ENCODE data around the gene SLC2A13.
A peak's percentile ranks its signal among the peaks of the same experiment; 100 is the strongest.
"Not testable (repeated sequence)": the region's sequence is repeated elsewhere in the genome, so short reads cannot be mapped to it uniquely, and the experiment has no call there.

SLC2A13 gene

DNA sequence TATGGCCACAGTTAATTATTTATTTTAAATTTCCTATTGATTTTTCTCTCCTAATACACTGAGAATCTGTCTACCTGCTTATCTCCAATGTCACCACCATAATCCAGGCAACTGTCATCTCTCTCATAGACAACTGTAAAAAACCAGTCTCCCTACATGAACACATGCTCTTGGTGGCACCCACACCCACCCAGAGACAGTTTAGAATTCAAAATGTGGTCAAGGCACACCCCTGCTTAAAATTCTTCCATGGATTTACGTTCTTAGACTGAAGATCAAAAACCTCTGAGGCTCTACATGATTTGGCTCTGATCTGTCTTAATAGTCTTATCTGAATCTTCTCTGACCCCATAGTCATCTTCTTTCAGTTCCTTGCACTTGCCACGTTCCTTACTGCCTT is 245.2 kb downstream of the SLC2A13 start:
- no peak for DNase-seq

DNA sequence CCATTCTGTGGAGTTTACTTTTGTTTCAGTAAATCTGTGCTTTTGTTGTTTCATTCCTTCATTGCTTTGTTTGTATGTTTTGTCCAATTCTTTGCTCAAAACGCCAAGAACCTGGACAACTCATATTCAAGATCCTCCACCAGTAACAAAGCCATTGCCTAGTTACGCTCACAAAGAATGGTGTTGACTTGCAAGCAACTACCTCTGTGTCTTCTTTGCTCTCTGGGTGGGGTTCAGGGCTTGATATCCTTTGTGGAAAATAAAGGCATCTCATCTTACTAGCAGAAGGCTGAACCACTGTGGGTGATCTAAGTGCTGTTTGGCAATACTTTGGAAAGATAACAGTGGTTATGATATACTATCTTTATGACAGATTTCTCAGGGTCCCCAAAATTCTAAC is 252.9 kb downstream of the SLC2A13 start:
- DNase-seq, result no peak

DNA sequence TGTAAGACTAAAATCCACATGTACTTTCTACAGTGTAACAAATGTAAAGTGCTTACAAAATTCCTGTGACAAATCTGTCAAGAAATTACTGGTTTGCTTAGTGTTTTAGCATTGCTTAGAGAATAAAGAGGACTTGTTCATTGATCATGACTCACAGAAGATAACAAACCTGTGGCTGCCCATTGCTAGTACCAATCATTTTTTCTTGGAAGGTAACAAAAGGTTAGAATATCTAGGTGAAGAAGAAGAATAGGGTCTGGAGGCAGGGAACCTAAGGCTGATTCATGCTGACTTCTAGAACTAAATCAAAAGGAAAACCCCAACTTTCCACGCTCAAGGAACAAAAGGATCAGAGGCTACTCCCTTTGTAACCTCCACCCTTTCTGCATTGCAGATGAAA is 253.5 kb downstream of the SLC2A13 start:
- no peak for DNase-seq

DNA sequence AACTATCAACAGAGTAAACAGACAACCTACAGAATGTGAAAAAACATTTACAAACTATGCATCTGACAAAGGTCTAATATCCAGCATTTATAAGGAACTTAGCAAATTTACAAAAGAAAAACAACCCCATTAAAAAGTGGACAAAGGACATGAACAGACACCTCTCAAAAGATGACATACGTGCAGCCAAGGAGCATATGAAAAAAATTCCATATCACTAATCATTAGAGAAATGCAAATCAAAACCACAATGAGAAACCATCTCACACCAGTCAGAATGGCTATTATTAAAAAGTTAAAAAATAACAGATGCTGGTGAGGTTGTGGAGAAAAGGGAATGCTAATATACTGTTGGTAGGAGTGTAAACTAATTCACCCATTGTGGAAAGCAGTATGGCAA is 257.7 kb downstream of the SLC2A13 start:
- DNase-seq, result not testable (repeated sequence)

DNA sequence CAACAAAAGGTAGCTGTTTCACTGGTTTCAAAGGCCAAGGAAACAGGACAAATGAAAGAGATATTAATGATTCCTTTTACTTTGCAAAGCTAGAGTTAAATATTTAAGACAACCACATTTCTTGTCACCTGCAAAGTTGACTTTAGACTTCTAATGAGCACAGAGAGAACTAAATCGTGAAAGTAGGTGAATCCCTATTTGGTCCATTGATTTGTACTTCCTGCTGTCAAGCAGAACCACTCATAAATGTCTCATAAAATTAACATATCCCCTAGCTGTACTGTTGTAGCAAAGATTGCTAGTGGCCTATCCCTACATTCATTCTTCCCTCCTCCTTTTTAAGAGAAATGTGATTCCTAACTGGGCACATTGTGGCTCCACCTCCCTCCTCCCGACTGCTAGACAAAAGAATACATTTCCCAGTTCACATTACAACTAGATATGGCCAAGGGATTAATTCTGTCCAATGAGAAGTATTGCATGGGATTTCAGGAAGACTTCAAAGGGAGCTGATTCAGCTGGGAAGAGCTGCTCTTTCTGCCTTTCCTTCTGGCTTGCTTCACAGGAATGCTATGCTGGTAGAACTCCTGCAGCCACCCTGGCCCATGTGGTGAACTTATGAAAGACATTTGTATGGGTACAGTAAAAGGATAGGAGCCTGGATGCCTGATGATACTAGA is 258.8 kb downstream of the SLC2A13 start:
- no peak for DNase-seq

DNA sequence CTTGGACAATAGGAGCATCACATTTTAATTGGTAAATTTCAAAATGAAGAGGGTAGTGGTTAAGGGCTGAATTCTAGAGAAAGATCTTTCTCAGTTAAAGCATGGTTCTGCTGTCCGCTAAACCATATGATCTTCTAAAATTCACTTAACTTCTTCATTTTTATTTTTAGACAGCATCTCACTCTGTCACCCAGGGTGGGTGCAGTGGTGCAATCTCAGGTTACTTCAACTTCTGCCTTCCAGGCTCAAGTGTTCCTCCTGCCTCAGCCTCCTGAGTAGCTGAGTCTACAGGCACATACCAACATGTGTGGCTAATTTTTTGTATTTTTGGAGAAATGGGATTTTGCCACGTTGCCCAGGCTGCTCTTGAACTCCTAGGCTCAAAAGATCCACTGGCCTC is 259.6 kb downstream of the SLC2A13 start:
- DNase-seq, result peak; percentile 31 to 43

DNA sequence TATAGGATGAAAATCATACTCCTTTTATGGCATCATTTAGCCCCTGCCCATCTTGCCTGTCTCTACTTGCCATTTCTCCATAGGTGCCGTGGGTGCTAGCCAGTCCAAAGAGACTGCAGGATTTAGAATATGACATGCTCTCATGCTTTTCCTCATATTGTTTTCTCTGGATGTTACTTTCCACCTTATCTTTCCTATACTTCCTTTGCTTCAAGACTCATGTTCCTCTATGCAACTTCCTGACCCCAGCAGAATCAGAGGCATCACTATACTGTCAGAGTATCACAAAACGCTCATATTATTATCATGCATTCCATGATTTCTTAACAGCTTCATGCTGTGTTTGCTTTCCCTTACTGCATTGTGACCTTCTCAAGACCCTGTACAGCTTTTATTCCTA is 265.5 kb downstream of the SLC2A13 start:
- no peak for DNase-seq

DNA sequence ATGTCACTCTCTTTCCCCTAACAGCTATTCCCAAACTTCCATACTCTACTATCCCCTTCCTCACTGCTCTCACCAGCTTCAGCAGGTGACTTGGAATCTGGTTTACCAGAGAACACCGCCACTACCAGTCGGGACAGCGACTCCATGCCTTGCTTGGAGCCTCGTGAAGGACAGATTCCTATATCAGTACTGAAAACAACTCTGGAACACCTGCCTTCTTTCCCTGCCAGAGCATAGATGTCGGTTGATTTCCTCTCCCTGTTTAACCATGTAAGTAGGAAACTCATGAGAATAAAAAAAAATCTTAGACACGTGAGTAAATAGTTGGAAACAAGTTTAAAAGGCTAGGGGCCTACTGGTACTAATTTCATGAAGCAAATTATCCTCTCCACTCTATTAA is 266.8 kb downstream of the SLC2A13 start:
- DNase-seq, result no peak

DNA sequence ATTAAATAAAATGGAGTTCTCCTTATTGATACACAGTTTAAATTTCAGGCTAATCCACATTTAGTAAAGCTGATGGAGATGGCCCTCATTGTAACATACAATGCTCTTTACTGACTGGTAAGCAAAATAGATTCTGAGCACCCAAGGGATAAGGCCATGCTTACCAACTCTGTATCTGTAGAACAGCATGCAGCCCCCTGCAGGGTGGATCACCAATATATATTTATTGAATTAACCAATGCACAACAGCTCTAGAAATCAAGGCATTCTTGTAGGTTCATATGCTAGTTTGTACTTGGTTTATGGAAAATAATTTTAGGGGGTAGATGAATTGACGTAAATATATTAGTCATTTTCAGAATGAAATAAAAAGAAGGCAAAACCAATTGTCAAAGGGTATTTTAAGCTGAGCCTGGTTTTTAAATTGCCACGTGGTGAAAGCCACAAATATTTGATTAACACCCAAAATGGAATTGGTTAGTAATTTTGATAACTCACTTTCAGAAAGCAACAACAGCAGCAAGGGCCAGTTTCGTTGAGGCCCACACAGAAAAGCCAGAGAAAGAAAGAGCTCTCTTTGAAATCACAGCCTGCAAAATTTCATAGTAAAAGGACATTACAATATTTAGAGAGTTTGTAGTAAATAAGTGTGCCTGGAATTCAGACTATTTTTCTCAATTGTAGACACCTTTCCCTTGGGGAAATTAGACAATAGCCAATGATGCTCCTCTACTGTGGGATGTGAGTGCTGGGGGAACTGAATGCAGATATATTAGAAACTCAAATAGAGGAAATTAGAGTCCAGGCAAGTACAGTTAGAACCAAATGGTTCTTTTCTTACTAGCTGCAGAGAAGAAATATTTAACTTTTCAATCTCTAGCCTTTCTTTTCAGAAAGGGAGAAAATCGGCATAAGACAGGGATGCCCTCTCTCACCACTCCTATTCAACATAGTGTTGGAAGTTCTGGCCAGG is 270.1 kb downstream of the SLC2A13 start:
- no peak for DNase-seq

DNA sequence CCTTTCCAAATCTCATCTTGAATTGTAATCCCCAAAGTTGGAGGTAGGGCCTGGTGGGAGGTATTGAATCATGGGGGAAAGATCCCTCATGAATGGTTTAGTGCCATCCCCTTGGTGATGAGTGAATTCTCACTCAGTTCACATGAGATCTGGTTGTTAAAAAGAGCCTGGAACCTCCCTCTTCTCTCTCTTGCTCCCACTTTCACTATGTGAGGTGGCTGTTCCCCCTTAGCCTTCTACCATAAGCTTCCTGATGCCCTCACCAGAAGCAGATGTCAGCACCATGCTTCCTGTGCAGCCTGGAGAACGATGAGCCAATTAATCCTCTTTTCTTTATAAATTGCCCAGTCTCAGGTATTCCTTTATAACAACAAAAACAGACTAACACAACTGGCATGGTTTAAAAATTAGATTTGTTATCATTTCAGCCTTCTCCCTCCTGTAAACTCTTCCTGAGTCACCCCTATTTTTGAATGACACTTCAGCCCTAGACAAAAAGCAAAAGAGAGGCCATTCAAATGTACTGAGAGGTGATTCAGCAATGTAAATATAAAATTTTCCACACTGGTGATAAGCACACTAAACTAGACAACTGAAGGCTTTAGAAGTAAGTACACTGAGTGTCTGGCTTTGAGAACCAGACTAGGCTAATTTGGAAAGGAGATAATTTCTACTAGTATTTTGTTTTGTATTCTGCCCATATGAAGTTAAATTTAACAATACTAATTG is 274.1 kb downstream of the SLC2A13 start:
- DNase-seq, result no peak

DNA sequence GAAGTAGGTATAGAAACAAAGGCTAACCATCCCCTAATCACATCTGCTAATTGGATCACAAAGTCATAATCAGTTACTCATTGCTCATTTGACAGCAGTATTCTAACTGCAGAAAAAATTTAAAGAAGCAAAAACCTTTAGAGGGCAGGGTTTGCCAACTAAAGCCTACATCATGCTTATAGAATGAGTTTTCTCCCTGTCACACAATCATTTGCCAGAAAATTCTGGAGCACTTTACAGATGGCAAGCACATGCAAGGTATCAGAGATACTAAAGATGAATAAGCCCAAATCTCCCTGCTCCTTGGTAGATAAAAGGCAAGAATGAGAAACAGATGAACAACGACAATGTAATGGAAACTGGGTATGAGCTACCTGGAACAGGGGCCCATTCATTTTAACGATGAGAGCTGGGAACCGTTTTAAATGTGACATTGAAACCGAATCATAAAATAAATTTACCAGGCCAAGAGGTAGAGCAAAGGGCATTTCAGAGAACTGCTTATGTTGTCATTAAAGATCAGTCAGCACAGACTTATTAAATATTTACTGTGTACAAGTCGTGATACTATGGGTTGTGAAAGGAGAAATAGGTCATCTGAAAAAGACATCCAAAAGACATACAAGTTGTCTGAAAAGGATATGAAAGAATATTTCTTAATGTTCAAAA is 274.9 kb downstream of the SLC2A13 start:
- no peak for DNase-seq

DNA sequence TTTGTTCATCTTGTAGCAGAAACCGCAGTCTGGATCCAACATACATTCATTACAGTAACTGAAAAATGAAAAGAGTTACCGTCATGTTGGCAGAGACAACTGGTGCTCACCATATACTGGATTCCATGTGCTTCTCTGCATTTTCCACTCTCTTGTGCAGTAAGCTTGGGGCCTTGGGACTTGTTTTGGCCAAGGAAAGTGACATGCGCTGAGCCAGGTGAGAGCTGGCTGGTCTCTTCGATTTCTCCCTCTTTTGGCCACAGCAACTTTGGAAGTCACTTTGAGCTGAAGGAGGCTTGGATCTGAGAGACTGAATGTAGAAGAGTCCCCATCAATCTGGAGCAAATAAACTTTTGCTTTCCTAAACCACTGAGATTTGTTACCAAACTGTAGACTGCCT is 275.7 kb downstream of the SLC2A13 start:
- DNase-seq, result no peak

DNA sequence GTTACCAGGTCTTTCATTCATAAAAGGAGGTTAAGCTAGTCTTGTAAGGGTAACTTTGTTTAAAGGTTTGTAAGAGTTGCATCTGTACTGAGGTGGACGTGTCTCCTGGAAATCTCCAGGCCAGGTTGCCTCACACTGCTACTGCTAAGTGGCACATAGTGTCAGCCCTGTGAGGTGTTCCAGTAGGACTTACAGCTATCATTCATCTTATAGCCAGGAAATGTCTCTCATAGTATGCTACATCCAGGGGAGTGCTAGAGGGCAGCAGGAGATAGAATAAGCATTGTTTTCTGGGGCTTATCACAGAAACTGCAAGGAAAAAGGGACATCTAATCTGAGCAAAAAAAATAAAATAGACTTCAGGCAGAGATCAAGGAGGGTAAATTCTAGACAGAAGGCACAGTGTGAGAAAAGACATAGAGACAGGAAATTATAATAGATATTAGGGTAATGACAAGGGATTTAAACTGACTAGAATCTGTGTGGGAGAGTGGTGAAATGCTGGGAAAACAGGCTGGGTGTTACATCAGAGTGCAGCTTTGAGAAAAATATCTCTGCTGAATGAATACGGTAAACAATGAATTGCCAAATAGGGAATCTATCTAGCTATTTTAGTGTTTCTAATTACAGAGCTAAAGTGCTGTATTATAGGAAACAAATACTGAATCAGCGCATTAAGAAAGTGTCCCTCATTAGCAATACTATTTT is 281.2 kb downstream of the SLC2A13 start:
- peak; percentile 43 to 65 for DNase-seq

DNA sequence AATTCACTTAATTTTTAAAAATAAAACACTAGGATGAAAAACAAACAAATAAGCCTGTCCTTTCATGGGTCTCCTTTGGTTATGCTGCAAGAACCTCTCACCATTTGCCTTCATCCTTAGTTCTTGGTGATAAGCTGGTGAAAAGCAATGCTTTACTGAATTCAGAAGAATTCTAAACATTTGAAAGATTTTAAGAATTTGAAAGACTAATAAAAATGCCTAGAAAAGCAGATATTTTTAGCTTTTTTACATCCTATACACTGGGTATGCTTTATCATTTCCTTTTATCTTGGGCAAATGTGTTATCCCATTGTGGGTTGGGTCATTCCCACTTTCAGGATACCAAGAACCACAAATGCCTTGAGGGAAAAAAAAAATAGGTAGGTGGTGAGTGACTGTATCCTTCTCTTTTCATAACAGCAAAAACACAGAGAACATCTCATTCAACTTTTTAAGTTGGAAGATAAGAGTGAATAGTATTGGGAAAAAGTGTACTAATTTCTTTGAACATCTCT is 289.2 kb downstream of the SLC2A13 start:
- DNase-seq, result no peak

DNA sequence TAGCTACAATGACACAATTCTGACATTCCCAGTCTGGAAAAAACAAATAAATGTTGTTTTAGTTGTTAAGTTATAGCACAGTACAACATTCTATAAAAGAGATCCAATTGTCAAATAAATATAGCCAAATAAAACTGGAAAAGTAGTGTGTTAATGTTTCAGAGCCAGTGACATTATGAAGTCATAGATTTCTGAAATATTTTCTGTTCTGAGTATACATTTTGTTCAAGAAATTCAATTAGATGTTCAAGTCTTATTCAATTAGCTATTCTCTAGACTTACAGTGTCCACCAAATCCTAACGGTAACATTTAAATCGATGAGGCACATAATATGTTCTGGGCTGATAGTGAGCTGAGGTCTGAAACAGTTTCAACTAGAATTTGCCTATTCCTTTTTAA is 290.1 kb downstream of the SLC2A13 start:
- no peak for DNase-seq

DNA sequence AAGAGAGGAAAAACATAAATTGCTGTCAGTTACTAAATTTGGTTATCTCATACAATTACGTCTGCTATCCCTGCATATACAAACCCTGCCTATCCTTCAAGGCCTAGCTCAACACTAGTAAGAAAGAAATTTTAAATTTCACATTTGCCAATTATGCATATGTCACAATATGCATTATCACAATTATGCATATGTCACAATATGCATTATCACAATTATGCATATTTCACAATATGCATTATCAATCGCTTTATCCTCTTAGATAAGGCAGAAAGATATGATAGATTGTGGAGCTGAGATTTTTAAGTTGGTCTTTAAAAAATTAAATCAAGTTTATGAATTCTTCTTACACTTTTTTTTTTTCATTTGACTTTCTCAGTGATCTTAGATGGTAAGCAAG is 291.3 kb downstream of the SLC2A13 start:
- peak; percentile 3 to 20 for DNase-seq

DNA sequence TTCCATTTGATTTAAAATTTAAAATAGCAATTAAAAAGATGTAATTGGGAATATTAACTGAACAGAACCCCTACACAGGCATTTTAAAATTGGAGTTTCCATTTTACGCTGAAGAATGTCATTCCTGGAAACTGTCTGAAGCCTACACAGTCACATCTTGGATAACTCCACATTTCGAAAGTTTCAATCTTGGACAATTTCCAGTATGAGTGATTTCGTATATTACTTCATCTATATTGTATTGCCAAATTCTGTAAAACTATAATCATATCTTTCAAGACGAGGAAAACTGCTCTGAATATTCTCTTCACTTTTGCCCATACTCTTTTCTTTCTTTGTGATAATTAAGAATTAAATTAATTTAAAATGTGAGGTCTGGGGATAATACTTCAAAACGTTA is 292.1 kb downstream of the SLC2A13 start:
- peak; percentile 59 to 75 for DNase-seq

DNA sequence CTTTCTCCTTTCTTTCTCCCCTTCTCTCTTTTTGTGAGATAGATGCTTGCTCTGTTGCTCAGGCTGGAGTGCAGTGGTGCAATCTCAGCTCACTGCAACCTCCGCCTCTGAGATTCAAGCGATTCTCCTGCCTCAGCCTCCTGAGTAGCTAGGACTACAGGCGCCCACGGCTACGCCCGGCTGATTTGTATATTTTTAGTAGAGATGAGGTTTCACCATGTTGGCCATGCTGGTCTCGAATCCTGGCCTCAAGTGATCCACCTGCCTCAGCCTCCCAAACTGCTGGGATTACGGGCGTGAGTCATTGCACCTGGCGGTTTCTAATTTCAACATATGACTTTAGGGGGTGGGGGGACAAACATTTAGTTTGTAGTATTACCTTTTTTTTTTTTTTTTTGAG is 293.4 kb downstream of the SLC2A13 start:
- DNase-seq, result not testable (repeated sequence)

DNA sequence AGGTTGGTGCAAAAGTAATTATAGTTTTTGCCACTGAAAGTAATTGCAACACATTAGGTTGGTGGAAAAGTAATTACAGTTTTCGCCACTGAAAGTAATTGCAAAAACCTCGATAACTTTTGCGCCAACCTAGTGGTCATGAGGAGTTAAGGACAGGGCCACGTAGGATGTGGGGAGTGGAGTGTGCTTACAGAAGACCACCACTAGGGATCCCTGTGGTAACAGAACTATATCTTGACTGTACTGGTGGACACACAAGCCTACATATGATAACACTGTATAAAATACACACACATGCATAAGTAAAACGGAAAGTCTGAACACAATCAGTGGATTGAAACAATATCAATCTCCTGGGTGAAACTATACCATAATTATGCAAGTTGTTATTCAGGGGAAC is 298.8 kb downstream of the SLC2A13 start:
- DNase-seq, result no peak

DNA sequence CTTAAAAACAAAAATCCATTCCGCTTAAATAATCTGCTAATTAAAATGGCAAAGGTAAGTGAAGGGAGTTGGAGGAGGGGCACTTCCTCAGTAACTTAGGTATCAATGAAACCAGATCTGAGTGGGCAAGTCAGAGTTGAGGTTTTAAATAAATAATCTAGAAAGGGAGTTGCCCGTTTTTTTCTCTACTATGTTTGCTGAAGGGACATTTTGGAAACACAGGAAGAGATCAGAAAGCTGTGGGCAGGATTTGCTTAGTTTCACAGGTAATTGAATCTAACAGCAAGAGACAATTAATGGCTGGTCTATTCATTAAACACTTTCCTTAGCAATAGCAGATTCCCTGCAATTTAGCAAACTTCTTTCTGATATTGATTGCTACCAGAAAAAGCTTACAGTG is 300.2 kb downstream of the SLC2A13 start:
- DNase-seq, result no peak

DNA sequence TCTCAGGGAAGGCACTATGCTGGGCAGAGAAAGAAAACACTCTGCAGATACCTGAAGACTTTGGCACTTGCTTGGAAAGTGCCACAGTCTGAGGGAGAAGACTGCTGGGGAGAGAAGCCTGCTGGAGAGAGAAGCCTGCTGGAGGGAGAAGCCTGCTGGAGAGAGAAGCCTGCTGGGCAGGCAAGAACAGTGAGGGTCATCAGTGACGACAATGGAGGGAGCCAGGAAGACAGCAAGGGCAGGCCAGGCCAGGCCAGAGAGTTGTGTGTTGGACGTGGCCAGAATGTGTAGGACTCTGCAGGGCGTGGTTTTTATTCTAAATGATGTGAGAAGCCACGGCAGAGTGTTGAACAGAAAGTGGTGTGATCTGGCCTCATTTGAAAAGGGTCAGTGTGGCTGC is 301.0 kb downstream of the SLC2A13 start:
- DNase-seq, result no peak

DNA sequence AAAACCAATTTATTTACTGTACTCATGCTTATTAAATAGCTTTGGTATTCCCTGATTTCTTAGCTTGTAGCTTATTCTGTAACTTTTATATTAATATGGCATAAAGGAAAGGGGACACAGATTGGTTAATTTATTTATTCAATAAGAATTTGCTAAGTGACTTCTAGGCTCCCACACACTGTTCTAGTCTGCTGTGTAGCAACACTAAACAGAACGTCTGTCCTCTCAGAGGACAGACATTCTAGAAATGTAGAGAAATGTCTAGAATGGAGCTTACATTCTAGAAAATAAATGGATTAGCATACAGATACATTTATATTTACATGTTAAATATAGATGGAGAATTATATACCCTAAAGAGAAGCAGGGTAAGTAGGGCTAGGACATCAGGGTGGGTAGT is 301.4 kb downstream of the SLC2A13 start:
- DNase-seq, result no peak

Measured in inflammatory macrophage treated with lipopolysaccharide for 1 hour (primary cell).